OCI-LY7 (cell line): ENCODE data around the gene ZNF343.

Experiments used
- CTCF ChIP-seq: fragments of 200-600 bp; sonication (generic); conservative IDR thresholded peaks from 2 replicates; pipeline ENCODE4 v1.5.1; 2014; ENCODE audit warnings: mild to moderate bottlenecking, antibody characterized with exemption, low read length, moderate library complexity, mixed read lengths
- EZH2phosphoT487 ChIP-seq: fragments of 200-600 bp; sonication (generic); IDR thresholded peaks from 2 replicates; pipeline ENCODE4 v1.6.1; 2018; ENCODE audit warnings: low read depth, borderline replicate concordance, mild to moderate bottlenecking, mixed run types, antibody characterized with exemption, low read length, moderate library complexity, mixed read lengths

- TF ChIP-seq CTCF = no peak
- TF ChIP-seq EZH2phosphoT487 = no peak
Observed at GRCh38 chr20:2507464-2507863, 1.3 kb downstream of the ZNF343 start.
